SK-N-SH (cell line): ENCODE measurements around the gene FAM200A.

ENCODE experiments used
- CHD2 ChIP-seq: fragments of 150-350 bp; IDR thresholded peaks from 2 replicates; pipeline ENCODE4 v1.6.1; 2018; ENCODE audit warnings: low read length; ENCODE audit not compliant: partially characterized antibody
- CTCF ChIP-seq: fragments of 200-600 bp; sonication (generic); IDR thresholded peaks from 2 replicates; pipeline ENCODE4 v1.6.1; 2017; ENCODE audit warnings: antibody characterized with exemption, mild to moderate bottlenecking, moderate library complexity
- ELF1 ChIP-seq: IDR thresholded peaks from 2 replicates; pipeline ENCODE4 v1.4.0; 2012
- FOSL2 ChIP-seq: IDR thresholded peaks from 2 replicates; pipeline ENCODE4 v1.4.0; 2012; ENCODE audit warnings: low read depth, mild to moderate bottlenecking, moderate library complexity, borderline replicate concordance
- GATA2 ChIP-seq: sonication (generic); formaldehyde crosslinking; IDR thresholded peaks from 2 replicates; pipeline ENCODE4 v1.5.0; 2020; ENCODE audit warnings: mild to moderate bottlenecking, missing genetic modification reagents
- NRF1 ChIP-seq: IDR thresholded peaks from 2 replicates; pipeline ENCODE4 v1.6.1; 2012; ENCODE audit warnings: low read depth, mild to moderate bottlenecking, low read length
- POLR2AphosphoS5 ChIP-seq: IDR thresholded peaks from 2 replicates; pipeline ENCODE4 v1.6.1; 2012; ENCODE audit warnings: low read depth, low read length
- RAD21 ChIP-seq: IDR thresholded peaks from 2 replicates; pipeline ENCODE4 v1.6.1; 2012; ENCODE audit warnings: mild to moderate bottlenecking, low read length
- RFX5 ChIP-seq: IDR thresholded peaks from 2 replicates; pipeline ENCODE4 v1.6.1; 2012; ENCODE audit warnings: mild to moderate bottlenecking, improper control_type of control experiment, low read length
- USF2 ChIP-seq: fragments of 150-350 bp; IDR thresholded peaks from 2 replicates; pipeline ENCODE4 v1.6.1; 2017; ENCODE audit warnings: antibody characterized with exemption, low read length, low read depth, borderline replicate concordance
- YY1 ChIP-seq: IDR thresholded peaks from 2 replicates; pipeline ENCODE4 v1.4.0; 2012; ENCODE audit warnings: low read depth, mild to moderate bottlenecking
- ZBTB33 ChIP-seq: IDR thresholded peaks from 2 replicates; pipeline ENCODE4 v1.4.0; 2012; ENCODE audit warnings: low read depth, borderline replicate concordance

GRCh38 chr7:99554939-99555338 lies 3.0 kb upstream of the FAM200A start:
- TF ChIP-seq ZBTB33 (no peak), CTCF (no peak), ELF1 (no peak), NRF1 (no peak), YY1 (no peak), GATA2 (CRISPR knock-in tag) (no peak), POLR2AphosphoS5 (no peak), USF2 (no peak), RFX5 (no peak), FOSL2 (no peak), RAD21 (no peak), CHD2 (no peak)
